ENCODE results near the gene LINGO4.

DNA sequence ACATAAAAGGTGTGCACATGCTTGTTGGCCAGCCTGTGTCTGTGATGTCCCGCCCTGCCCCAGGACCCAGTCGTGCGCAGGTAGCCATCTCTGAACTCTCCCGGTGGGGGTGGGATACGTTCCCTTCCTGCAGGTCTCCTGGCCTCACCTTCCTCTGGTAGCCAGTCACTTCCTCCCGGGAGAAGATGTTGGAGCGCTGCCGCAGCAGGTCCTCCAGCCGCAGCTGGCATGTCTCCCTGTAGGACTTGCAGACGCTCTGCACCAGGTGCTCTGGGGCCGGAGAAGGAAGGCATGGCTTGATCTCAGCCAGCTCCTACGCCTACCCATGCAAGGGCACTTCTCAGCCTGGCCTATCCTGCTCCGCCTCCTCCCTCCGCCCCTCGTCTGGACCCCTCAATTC is 9.2 kb upstream of the LINGO4 start:
- TF ChIP-seq, protein P1, sequence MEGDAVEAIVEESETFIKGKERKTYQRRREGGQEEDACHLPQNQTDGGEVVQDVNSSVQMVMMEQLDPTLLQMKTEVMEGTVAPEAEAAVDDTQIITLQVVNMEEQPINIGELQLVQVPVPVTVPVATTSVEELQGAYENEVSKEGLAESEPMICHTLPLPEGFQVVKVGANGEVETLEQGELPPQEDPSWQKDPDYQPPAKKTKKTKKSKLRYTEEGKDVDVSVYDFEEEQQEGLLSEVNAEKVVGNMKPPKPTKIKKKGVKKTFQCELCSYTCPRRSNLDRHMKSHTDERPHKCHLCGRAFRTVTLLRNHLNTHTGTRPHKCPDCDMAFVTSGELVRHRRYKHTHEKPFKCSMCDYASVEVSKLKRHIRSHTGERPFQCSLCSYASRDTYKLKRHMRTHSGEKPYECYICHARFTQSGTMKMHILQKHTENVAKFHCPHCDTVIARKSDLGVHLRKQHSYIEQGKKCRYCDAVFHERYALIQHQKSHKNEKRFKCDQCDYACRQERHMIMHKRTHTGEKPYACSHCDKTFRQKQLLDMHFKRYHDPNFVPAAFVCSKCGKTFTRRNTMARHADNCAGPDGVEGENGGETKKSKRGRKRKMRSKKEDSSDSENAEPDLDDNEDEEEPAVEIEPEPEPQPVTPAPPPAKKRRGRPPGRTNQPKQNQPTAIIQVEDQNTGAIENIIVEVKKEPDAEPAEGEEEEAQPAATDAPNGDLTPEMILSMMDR (IDR thresholded peaks at IDR 0.05; ENCODE audit: borderline replicate concordance, extremely low read depth, low read length, poor library complexity, severe bottlenecking) = no peak
- no peak for TF ChIP-seq EZH2 (IDR thresholded peaks at IDR 0.05; ENCODE audit: borderline replicate concordance, low read depth, low read length, severe bottlenecking)

Data from DND-41 (cell line).